Endodermal cell (in vitro differentiated cells): ENCODE data around the gene SIK1. TPM values are rescaled to one million over a fixed set of nuclear protein-coding genes. Genes with fewer than 3 reads are reported as not detected.
"Not testable (repeated sequence)": the region's sequence is repeated elsewhere in the genome, so short reads cannot be mapped to it uniquely, and the experiment has no call there.

Experiments
- DNase-seq: peaks from one replicate; pipeline ENCODE4 v3.0.0-alpha.2; 2017
- H3K27ac ChIP-seq: 2 replicates; pipeline ENCODE4 v1.5.1; 2013; ENCODE audit warnings: mild to moderate bottlenecking, low read depth, low read length, moderate library complexity
- H3K27me3 ChIP-seq: 2 replicates; pipeline ENCODE4 v1.6.1; 2013; ENCODE audit warnings: mild to moderate bottlenecking, low read length, moderate library complexity; ENCODE audit not compliant: insufficient read depth, control insufficient read depth, poor library complexity, severe bottlenecking
- H3K36me3 ChIP-seq: 2 replicates; pipeline ENCODE4 v1.7.0; 2013; ENCODE audit warnings: mild to moderate bottlenecking, low read length, moderate library complexity; ENCODE audit not compliant: control insufficient read depth, insufficient read depth
- H3K4me1 ChIP-seq: one replicate; pipeline ENCODE4 v1.7.0; 2013; ENCODE audit warnings: low read length; ENCODE audit not compliant: control insufficient read depth, insufficient read depth
- H3K4me3 ChIP-seq: 2 replicates; pipeline ENCODE4 v1.5.1; 2013; ENCODE audit warnings: mild to moderate bottlenecking, low read length, moderate library complexity
- H3K9ac ChIP-seq: 2 replicates; pipeline ENCODE4 v1.6.1; 2013; ENCODE audit warnings: mild to moderate bottlenecking, low read length, moderate library complexity; ENCODE audit not compliant: poor library complexity, severe bottlenecking; ENCODE audit errors: extremely low read depth
- H3K9me3 ChIP-seq: 2 replicates; pipeline ENCODE4 v1.6.1; 2013; ENCODE audit warnings: mild to moderate bottlenecking, low read length, moderate library complexity; ENCODE audit not compliant: control insufficient read depth
- H3K27ac Mint-ChIP-seq: 2 replicates; pipeline ENCODE4 v1.8.0; 2020; ENCODE audit warnings: mixed read lengths
- H3K27me3 Mint-ChIP-seq: 2 replicates; pipeline ENCODE4 v1.8.0; 2021; ENCODE audit warnings: mild to moderate bottlenecking, mixed read lengths; ENCODE audit not compliant: insufficient read depth
- H3K36me3 Mint-ChIP-seq: 2 replicates; pipeline ENCODE4 v1.8.0; 2020; ENCODE audit warnings: low read depth, mixed read lengths
- H3K4me1 Mint-ChIP-seq: 2 replicates; pipeline ENCODE4 v1.8.0; 2020; ENCODE audit warnings: mixed read lengths
- H3K4me3 Mint-ChIP-seq: 2 replicates; pipeline ENCODE4 v1.8.0; 2020; ENCODE audit warnings: mild to moderate bottlenecking, moderate library complexity, mixed read lengths
- H3K9me3 Mint-ChIP-seq: 2 replicates; pipeline ENCODE4 v1.8.0; 2020; ENCODE audit warnings: mild to moderate bottlenecking, mixed read lengths
- WGBS, 2 experiments: methylation state at CpG; one replicate each; pipeline versions ENCODE4 v1.1.5 to v1.1.7; 2013; ENCODE audit warnings: missing lambda C conversion rate in 2 of 2, mixed read lengths in 1 of 2; ENCODE audit not compliant: insufficient coverage in 1 of 2, insufficient read length in 1 of 2; 5-methylcytosine and 5-hydroxymethylcytosine counted together
- total RNA-seq, 2 donors: library from RNA; stranded (reverse); fragmentation: NEBNext Ultra II Directional in 1 of 2; extraction: Animal tissue kit (Norgen Biotek cat#: 25700) in 1 of 2; gene quantifications; 2 replicates in 1 of 2; 3 replicates in 1 of 2; pipeline ENCODE4 v1.2.1, GENCODE V29; 2021

SIK1 gene
- total RNA-seq, 2 donors from 2014 or later, result 3.5 to 3.8 TPM

DNA sequence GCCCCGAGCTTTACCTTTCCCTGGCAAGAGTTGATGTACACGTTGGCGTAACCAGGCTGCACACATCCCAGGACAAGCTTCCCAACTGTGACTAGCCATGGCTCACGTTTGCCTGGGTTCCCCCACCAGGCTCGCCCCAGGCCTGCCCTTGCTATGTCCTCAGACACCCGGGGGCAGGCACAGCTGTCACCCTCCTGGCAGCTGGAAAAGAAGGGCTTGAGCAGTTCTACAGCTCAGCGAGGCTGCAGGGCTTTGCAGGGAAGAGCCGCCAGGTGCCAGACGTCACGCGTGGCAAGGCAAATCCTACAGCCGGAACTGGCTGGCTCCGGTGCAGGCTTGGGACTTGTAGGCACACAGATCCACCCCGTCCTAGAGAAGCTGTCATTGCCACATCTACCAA, 22.5 kb downstream of the SIK1 start:
- not testable (repeated sequence) for H3K27me3 ChIP-seq, H3K27me3 Mint-ChIP-seq, H3K27ac Mint-ChIP-seq, H3K9ac ChIP-seq, DNase-seq, H3K27ac ChIP-seq, H3K4me1 ChIP-seq, H3K36me3 ChIP-seq, H3K4me3 Mint-ChIP-seq, H3K9me3 ChIP-seq, H3K4me1 Mint-ChIP-seq, H3K36me3 Mint-ChIP-seq, H3K9me3 Mint-ChIP-seq, H3K4me3 ChIP-seq
- no CpG with 5 or more reads among the region's 14 CpGs for WGBS, 2 experiments

DNA sequence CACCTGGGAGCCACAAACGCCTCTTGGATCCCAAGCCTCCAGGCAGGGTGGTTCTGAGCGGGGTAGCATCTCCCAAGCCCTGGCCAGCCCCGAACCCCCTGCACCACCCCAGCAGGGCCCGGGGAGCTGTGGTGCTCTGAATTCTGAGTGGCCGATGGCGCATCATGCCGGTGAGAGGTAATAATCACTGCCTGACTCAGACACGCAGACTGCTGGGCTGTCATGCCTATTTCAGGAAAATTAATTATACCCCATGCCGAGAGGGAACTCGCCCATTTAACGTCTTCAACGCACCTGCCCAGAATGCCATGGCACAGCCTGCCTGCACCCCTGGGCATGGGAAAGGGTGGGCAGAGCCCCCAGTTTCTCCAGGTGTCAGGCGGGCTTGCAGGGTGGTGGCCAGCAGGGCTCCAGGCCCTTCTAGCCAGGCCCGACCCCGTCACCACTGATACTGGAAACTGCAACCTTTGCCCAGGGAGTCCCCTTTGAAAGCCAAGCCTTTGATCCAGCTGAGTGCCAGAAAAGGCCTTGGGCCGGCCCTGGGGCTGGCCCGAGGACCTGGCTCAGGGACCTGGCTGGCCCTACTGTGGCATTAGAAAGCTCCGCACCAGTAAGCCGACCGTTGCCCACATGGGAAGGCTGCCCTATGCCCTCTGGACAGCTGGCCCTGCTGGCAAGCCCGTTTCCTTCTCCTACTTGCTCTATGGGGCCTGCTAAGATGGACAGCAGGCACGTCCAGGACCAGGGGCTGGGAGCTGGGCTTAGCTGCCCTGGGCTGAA, 23.1 kb downstream of the SIK1 start:
- not testable (repeated sequence) for H3K27ac Mint-ChIP-seq, H3K36me3 ChIP-seq, H3K4me3 Mint-ChIP-seq, H3K4me1 ChIP-seq, H3K36me3 Mint-ChIP-seq, DNase-seq, H3K9ac ChIP-seq, H3K27ac ChIP-seq, H3K27me3 ChIP-seq, H3K9me3 ChIP-seq, H3K9me3 Mint-ChIP-seq, H3K4me3 ChIP-seq, H3K4me1 Mint-ChIP-seq, H3K27me3 Mint-ChIP-seq
- WGBS, 2 experiments, result no CpG with 5 or more reads among the region's 22 CpGs

GRCh38 chr21:43401125-43401524, 25.8 kb downstream of the SIK1 start:
- H3K27ac Mint-ChIP-seq, H3K36me3 ChIP-seq, H3K4me1 ChIP-seq, H3K27ac ChIP-seq, H3K4me3 ChIP-seq, H3K27me3 Mint-ChIP-seq, H3K36me3 Mint-ChIP-seq, DNase-seq, H3K9me3 ChIP-seq, H3K4me1 Mint-ChIP-seq, H3K4me3 Mint-ChIP-seq, H3K27me3 ChIP-seq, H3K9me3 Mint-ChIP-seq, H3K9ac ChIP-seq: not testable (repeated sequence)
- WGBS, 2 experiments, result no CpG with 5 or more reads among the region's 11 CpGs

DNA sequence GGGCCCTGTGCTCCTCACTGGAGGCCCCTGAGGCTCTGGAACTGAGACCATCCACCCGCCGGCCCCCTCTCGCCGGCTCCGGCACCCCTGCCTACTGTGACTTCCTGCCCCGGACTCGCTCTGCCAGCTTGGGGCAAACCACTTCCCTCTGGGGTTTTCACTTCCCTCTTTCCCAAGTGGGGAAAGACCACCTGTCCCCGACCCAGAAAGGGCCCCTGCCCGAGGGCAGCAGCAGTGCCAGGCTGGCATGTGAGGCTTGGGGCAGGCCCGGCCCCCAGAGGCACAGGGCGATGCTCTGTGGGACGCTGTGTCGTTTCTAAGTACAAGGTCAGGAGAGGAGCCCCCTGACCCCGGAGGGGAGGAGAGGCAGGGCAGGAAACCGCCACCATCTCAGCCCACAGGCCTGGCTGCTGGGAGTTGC, 27.3 kb downstream of the SIK1 start:
- H3K9me3 ChIP-seq, H3K27me3 Mint-ChIP-seq, H3K4me3 ChIP-seq, H3K36me3 ChIP-seq, DNase-seq, H3K36me3 Mint-ChIP-seq, H3K9ac ChIP-seq, H3K4me3 Mint-ChIP-seq, H3K27me3 ChIP-seq, H3K27ac ChIP-seq, H3K4me1 ChIP-seq, H3K27ac Mint-ChIP-seq, H3K4me1 Mint-ChIP-seq, H3K9me3 Mint-ChIP-seq: not testable (repeated sequence)
- no CpG with 5 or more reads among the region's 15 CpGs for WGBS, 2 experiments

DNA sequence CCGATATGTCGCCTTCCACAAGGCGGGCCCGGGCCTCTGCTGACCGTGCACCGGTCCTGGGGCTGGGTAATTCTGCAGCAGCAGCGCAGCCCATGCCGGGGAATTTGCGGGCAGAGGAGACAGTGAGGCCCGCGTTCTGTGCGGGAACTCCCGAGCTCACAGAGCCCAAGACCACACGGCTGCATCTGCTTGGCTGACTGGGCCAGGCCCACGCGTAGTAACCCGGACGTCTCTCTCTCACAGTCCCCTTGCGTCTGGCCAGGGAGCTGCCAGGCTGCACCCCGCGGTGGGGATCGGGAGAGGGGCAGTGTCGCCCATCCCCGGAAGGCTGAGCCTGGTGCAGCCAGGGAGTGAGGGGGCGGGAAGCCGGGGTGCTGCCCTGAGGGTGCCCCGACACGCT, 27.8 kb downstream of the SIK1 start:
- H3K4me3 ChIP-seq, DNase-seq, H3K27me3 Mint-ChIP-seq, H3K9me3 Mint-ChIP-seq, H3K36me3 Mint-ChIP-seq, H3K4me3 Mint-ChIP-seq, H3K27me3 ChIP-seq, H3K4me1 Mint-ChIP-seq, H3K36me3 ChIP-seq, H3K27ac ChIP-seq, H3K4me1 ChIP-seq, H3K27ac Mint-ChIP-seq, H3K9me3 ChIP-seq, H3K9ac ChIP-seq: not testable (repeated sequence)
- no CpG with 5 or more reads among the region's 28 CpGs for WGBS, 2 experiments

- H3K9me3 ChIP-seq, H3K27me3 ChIP-seq, H3K9me3 Mint-ChIP-seq, H3K27me3 Mint-ChIP-seq, H3K36me3 Mint-ChIP-seq, H3K9ac ChIP-seq, H3K36me3 ChIP-seq, H3K27ac ChIP-seq, H3K4me1 ChIP-seq, DNase-seq, H3K4me3 Mint-ChIP-seq, H3K4me3 ChIP-seq, H3K27ac Mint-ChIP-seq, H3K4me1 Mint-ChIP-seq: not testable (repeated sequence)
- no CpG with 5 or more reads among the region's 12 CpGs for WGBS, 2 experiments
These were observed 28.4 kb downstream of the SIK1 start for GRCh38 chr21:43398533-43398932.

- not testable (repeated sequence) for H3K36me3 ChIP-seq, DNase-seq, H3K36me3 Mint-ChIP-seq, H3K9me3 ChIP-seq, H3K4me1 Mint-ChIP-seq, H3K4me1 ChIP-seq, H3K27ac Mint-ChIP-seq, H3K4me3 Mint-ChIP-seq, H3K4me3 ChIP-seq, H3K27me3 ChIP-seq, H3K27ac ChIP-seq, H3K9ac ChIP-seq, H3K27me3 Mint-ChIP-seq, H3K9me3 Mint-ChIP-seq
- WGBS, 2 experiments, result no CpG with 5 or more reads among the region's 3 CpGs
These were observed 28.9 kb downstream of the SIK1 start for GRCh38 chr21:43398000-43398399.
